Body of pancreas (tissue), 4 donors: ENCODE data around the gene RPS6KA2. TPM values are rescaled to one million over a fixed set of nuclear protein-coding genes. Genes with fewer than 3 reads are reported as not detected.
"Not testable (repeated sequence)": the region's sequence is repeated elsewhere in the genome, so short reads cannot be mapped to it uniquely, and the experiment has no call there.

Source experiments
- ATAC-seq: fragments of 150-250 bp; one replicate; pipeline ENCODE4 v1.9.1; 2016
- DNase-seq, 4 donors: peaks; one replicate each; pipeline ENCODE4 v3.0.0-alpha.2; 2019
- H3K27ac ChIP-seq, 4 donors: fragments of 200-600 bp; sonication (generic); 1 replicate in 3 of 4; 2 replicates in 1 of 4; pipeline versions ENCODE4 v1.5.1 to v1.6.1; 2016 to 2019; ENCODE audit warnings: mild to moderate bottlenecking in 1 of 4, mixed read lengths in 1 of 4, moderate library complexity in 1 of 4
- H3K27me3 ChIP-seq, 2 donors: fragments of 200-600 bp; sonication (generic); one replicate each; pipeline ENCODE4 v1.6.0; 2016; ENCODE audit warnings: mild to moderate bottlenecking in 1 of 2
- H3K36me3 ChIP-seq, 2 donors: fragments of 200-600 bp; sonication (generic); replicated peaks in 1 of 2; 2 replicates each; pipeline ENCODE4 v1.5.1; 2016; ENCODE audit warnings: low read depth in 2 of 2; ENCODE audit not compliant: insufficient read depth in 1 of 2
- H3K4me1 ChIP-seq: fragments of 200-600 bp; sonication (generic); one replicate; pipeline ENCODE4 v1.6.0; 2016
- H3K4me3 ChIP-seq, 2 donors: fragments of 200-600 bp; sonication (generic); 1 replicate in 1 of 2; 2 replicates in 1 of 2; pipeline ENCODE4 v1.5.1; 2016 to 2019
- H3K9me3 ChIP-seq, 3 donors: fragments of 200-600 bp; sonication (generic); 1 replicate in 2 of 3; 2 replicates in 1 of 3; pipeline ENCODE4 v1.5.1; 2016
- CTCF ChIP-seq, 7 experiments: fragments of 450-650 bp in 4 of 7; fragments of 200-600 bp in 3 of 7; sonication (generic) in 3 of 7; IDR thresholded peaks; one replicate each; pipeline ENCODE4 v1.5.1; 2016 to 2019; ENCODE audit warnings: antibody characterized with exemption in 7 of 7
- POLR2A ChIP-seq, 3 donors: fragments of 450-650 bp; IDR thresholded peaks; one replicate each; pipeline ENCODE4 v1.6.1; 2016; ENCODE audit warnings: antibody characterized with exemption in 3 of 3, mild to moderate bottlenecking in 2 of 3
- WGBS, 2 donors: methylation state at CpG; one replicate each; pipeline ENCODE4 v1.1.5; 2017; 5-methylcytosine and 5-hydroxymethylcytosine counted together
- intact Hi-C: fragments of 100-400 bp; cut with DNase I; formaldehyde crosslinking; loops from one replicate; pipeline ENCODE4 v1.15.1; 2023
- total RNA-seq, 2 donors: library from RNA; depleted of rRNA; stranded (reverse); fragments of >200 nt; gene quantifications; one replicate each; pipeline ENCODE4 v1.1.0, GENCODE V29; 2016

RPS6KA2 gene
- total RNA-seq, 2 donors from 2014 or later: 24.4 to 53.7 TPM

GRCh38 chr6:166369782-166370181 lies 257.3 kb downstream of the RPS6KA2 start:
- TF ChIP-seq CTCF (IDR thresholded peaks at IDR 0.05): no peak
- TF ChIP-seq POLR2A (IDR thresholded peaks at IDR 0.05): no peak
- WGBS, 2 donors: 70 to 89% methylated on average over 3 of the region's 3 CpGs

GRCh38 chr6:166366921-166367320 lies 260.1 kb downstream of the RPS6KA2 start:
- no peak for TF ChIP-seq CTCF (IDR thresholded peaks at IDR 0.05)
- H3K4me1 ChIP-seq: no peaks in the 10 kb centered on the region
- no peaks in the 10 kb centered on the region for H3K27me3 ChIP-seq
- no peak overlapping the region for H3K4me3 ChIP-seq
- ATAC-seq: no peak
- no peak overlapping the region for H3K27ac ChIP-seq
- DNase-seq: no peak
- peaks cover 0 to 10% of the 10 kb centered on the region in 2 donors for H3K36me3 ChIP-seq
- WGBS, 2 donors: 91 to 92% methylated on average over 3 of the region's 3 CpGs
- no peaks in the 10 kb centered on the region for H3K9me3 ChIP-seq
- intact Hi-C loops: no loop called here

More at GRCh38 chr6:166369782-166370181, 257.3 kb downstream of the RPS6KA2 start:
- Histone ChIP-seq H3K4me3 (no peak overlapping the region), H3K9me3 (no peaks in the 10 kb centered on the region), H3K27ac (no peak overlapping the region), H3K36me3 (peaks cover 0 to 3% of the 10 kb centered on the region in 2 donors), H3K4me1 (no peaks in the 10 kb centered on the region), H3K27me3 (no peaks in the 10 kb centered on the region)
- intact Hi-C loops: no loop called here
- DNase-seq (no peak), ATAC-seq (no peak)

- TF ChIP-seq CTCF (IDR thresholded peaks at IDR 0.05) (no peak), POLR2A (IDR thresholded peaks at IDR 0.05) (no peak)
- Histone ChIP-seq H3K4me1 (no peaks in the 10 kb centered on the region), H3K27ac (no peak overlapping the region), H3K4me3 (no peak overlapping the region), H3K27me3 (no peaks in the 10 kb centered on the region), H3K36me3 (peaks cover 0 to 10% of the 10 kb centered on the region in 2 donors), H3K9me3 (no peaks in the 10 kb centered on the region)
- intact Hi-C loops: no loop called here
- DNase-seq (no peak), ATAC-seq (no peak)
- WGBS, 2 donors: 80 to 83% methylated on average over 6 of the region's 6 CpGs
Observed at GRCh38 chr6:166365806-166366205, 261.2 kb downstream of the RPS6KA2 start.

- peaks cover 0 to 10% of the 10 kb centered on the region in 2 donors for H3K36me3 ChIP-seq
- no peak for DNase-seq
- intact Hi-C loops: no loop called here
- no peak overlapping the region for H3K27ac ChIP-seq
- no peaks in the 10 kb centered on the region for H3K27me3 ChIP-seq
- H3K9me3 ChIP-seq: no peaks in the 10 kb centered on the region
- no peak for TF ChIP-seq CTCF (IDR thresholded peaks at IDR 0.05)
- no peak for TF ChIP-seq POLR2A (IDR thresholded peaks at IDR 0.05)
- no peaks in the 10 kb centered on the region for H3K4me1 ChIP-seq
- no peak for ATAC-seq
- no peak overlapping the region for H3K4me3 ChIP-seq
- 74 to 75% methylated on average over 2 of the region's 2 CpGs for WGBS, 2 donors
Observed at GRCh38 chr6:166365221-166365620, 261.8 kb downstream of the RPS6KA2 start.

GRCh38 chr6:166364456-166364855 lies 262.6 kb downstream of the RPS6KA2 start:
- H3K4me1 ChIP-seq: no peaks in the 10 kb centered on the region
- TF ChIP-seq POLR2A (IDR thresholded peaks at IDR 0.05) (no peak), CTCF (IDR thresholded peaks at IDR 0.05) (no peak)
- no peak overlapping the region for H3K27ac ChIP-seq
- intact Hi-C loops: no loop called here
- ATAC-seq (no peak), DNase-seq (no peak)
- no peaks in the 10 kb centered on the region for H3K9me3 ChIP-seq
- H3K4me3 ChIP-seq: no peak overlapping the region
- H3K36me3 ChIP-seq: peaks cover 0 to 10% of the 10 kb centered on the region in 2 donors
- no peaks in the 10 kb centered on the region for H3K27me3 ChIP-seq
- 87 to 90% methylated on average over 7 of the region's 7 CpGs for WGBS, 2 donors

GRCh38 chr6:166362427-166362826 lies 264.6 kb downstream of the RPS6KA2 start:
- H3K4me3 ChIP-seq, H3K27ac ChIP-seq, intact Hi-C loops, H3K9me3 ChIP-seq, H3K36me3 ChIP-seq, DNase-seq, H3K4me1 ChIP-seq, H3K27me3 ChIP-seq, ATAC-seq: not testable (repeated sequence)
- WGBS, 2 donors: 94 to 95% methylated on average over 4 of the region's 4 CpGs
